ENCODE results near the gene OSBPL1A.

The OSBPL1A gene

GRCh38 chr18:24128700-24129099 lies 268.9 kb downstream of the OSBPL1A start:
- H4K20me1 ChIP-seq (ENCODE audit: insufficient read depth, low read length), result no peaks in the 10 kb centered on the region
- TF ChIP-seq EZH2phosphoT487 (IDR thresholded peaks at IDR 0.05; ENCODE audit: low read depth), result no peak
- TF ChIP-seq CTCF (IDR thresholded peaks at IDR 0.05; ENCODE audit: low read depth, low read length), result no peak
- no peaks in the 10 kb centered on the region for H3K27me3 ChIP-seq (ENCODE audit: low read depth, low read length)
- H3K9me3 ChIP-seq (ENCODE audit: insufficient read depth, low read length), result no peaks in the 10 kb centered on the region
- H3K4me2 ChIP-seq (ENCODE audit: low read length), result no peak overlapping the region
- H3K4me3 ChIP-seq (ENCODE audit: low read length), result no peak overlapping the region
- H3K79me2 ChIP-seq (ENCODE audit: low read length), result no peaks in the 10 kb centered on the region
- H2AFZ ChIP-seq (ENCODE audit: low read depth, low read length), result no peak overlapping the region
- H3K36me3 ChIP-seq (replicated peaks; ENCODE audit: low read depth, low read length), result peaks cover 25% of the 10 kb centered on the region
- no peak overlapping the region for H3K27ac ChIP-seq (ENCODE audit: low read length)
- no peak overlapping the region for H3K9ac ChIP-seq (ENCODE audit: low read length)
- peaks cover 4% of the 10 kb centered on the region; the same call in 1 of the 2 replicates for H3K4me1 ChIP-seq (ENCODE audit: low read length)

- no peak overlapping the region for H3K27ac ChIP-seq (ENCODE audit: low read length)
- no peaks in the 10 kb centered on the region for H3K79me2 ChIP-seq (ENCODE audit: low read length)
- H3K36me3 ChIP-seq (replicated peaks; ENCODE audit: low read depth, low read length), result peaks cover 25% of the 10 kb centered on the region
- no peak overlapping the region for H3K4me2 ChIP-seq (ENCODE audit: low read length)
- no peak overlapping the region for H3K9ac ChIP-seq (ENCODE audit: low read length)
- no peak for TF ChIP-seq CTCF (IDR thresholded peaks at IDR 0.05; ENCODE audit: low read depth, low read length)
- TF ChIP-seq EZH2phosphoT487 (IDR thresholded peaks at IDR 0.05; ENCODE audit: low read depth), result no peak
- no peak overlapping the region for H3K4me3 ChIP-seq (ENCODE audit: low read length)
- H2AFZ ChIP-seq (ENCODE audit: low read depth, low read length), result no peak overlapping the region
- no peaks in the 10 kb centered on the region for H3K27me3 ChIP-seq (ENCODE audit: low read depth, low read length)
- H4K20me1 ChIP-seq (ENCODE audit: insufficient read depth, low read length), result no peaks in the 10 kb centered on the region
- no peaks in the 10 kb centered on the region for H3K9me3 ChIP-seq (ENCODE audit: insufficient read depth, low read length)
- peaks cover 4% of the 10 kb centered on the region; the same call in 1 of the 2 replicates for H3K4me1 ChIP-seq (ENCODE audit: low read length)
Observed at GRCh38 chr18:24127735-24128134, 269.9 kb downstream of the OSBPL1A start.

GRCh38 chr18:24126155-24126961 lies 271.3 kb downstream of the OSBPL1A start:
- no peaks in the 10 kb centered on the region for H3K79me2 ChIP-seq (ENCODE audit: low read length)
- no peaks in the 10 kb centered on the region for H3K9me3 ChIP-seq (ENCODE audit: insufficient read depth, low read length)
- H3K9ac ChIP-seq (ENCODE audit: low read length), result no peak overlapping the region
- no peaks in the 10 kb centered on the region for H3K27me3 ChIP-seq (ENCODE audit: low read depth, low read length)
- H3K27ac ChIP-seq (ENCODE audit: low read length), result no peak overlapping the region
- H3K4me3 ChIP-seq (ENCODE audit: low read length), result no peak overlapping the region
- H3K36me3 ChIP-seq (replicated peaks; ENCODE audit: low read depth, low read length), result peaks cover 30% of the 10 kb centered on the region
- TF ChIP-seq EZH2phosphoT487 (IDR thresholded peaks at IDR 0.05; ENCODE audit: low read depth), result no peak
- TF ChIP-seq CTCF (IDR thresholded peaks at IDR 0.05; ENCODE audit: low read depth, low read length), result no peak
- H3K4me1 ChIP-seq (ENCODE audit: low read length), result peaks cover 4% of the 10 kb centered on the region; the same call in 1 of the 2 replicates
- no peak overlapping the region for H3K4me2 ChIP-seq (ENCODE audit: low read length)
- no peaks in the 10 kb centered on the region for H4K20me1 ChIP-seq (ENCODE audit: insufficient read depth, low read length)
- no peak overlapping the region for H2AFZ ChIP-seq (ENCODE audit: low read depth, low read length)

GRCh38 chr18:24121625-24122024 lies 276.0 kb downstream of the OSBPL1A start:
- no peak for TF ChIP-seq EZH2phosphoT487 (IDR thresholded peaks at IDR 0.05; ENCODE audit: low read depth)
- no peak for TF ChIP-seq CTCF (IDR thresholded peaks at IDR 0.05; ENCODE audit: low read depth, low read length)
- H3K36me3 ChIP-seq (replicated peaks; ENCODE audit: low read depth, low read length), result peaks cover 31% of the 10 kb centered on the region
- H3K4me3 ChIP-seq (ENCODE audit: low read length), result no peak overlapping the region
- no peaks in the 10 kb centered on the region for H3K4me1 ChIP-seq (ENCODE audit: low read length)
- H3K79me2 ChIP-seq (ENCODE audit: low read length), result no peaks in the 10 kb centered on the region
- H3K4me2 ChIP-seq (ENCODE audit: low read length), result no peak overlapping the region
- H3K27ac ChIP-seq (ENCODE audit: low read length), result no peak overlapping the region
- H3K9me3 ChIP-seq (ENCODE audit: insufficient read depth, low read length), result no peaks in the 10 kb centered on the region
- H3K9ac ChIP-seq (ENCODE audit: low read length), result no peak overlapping the region
- H2AFZ ChIP-seq (ENCODE audit: low read depth, low read length), result no peak overlapping the region
- H3K27me3 ChIP-seq (ENCODE audit: low read depth, low read length), result no peaks in the 10 kb centered on the region
- H4K20me1 ChIP-seq (ENCODE audit: insufficient read depth, low read length), result no peaks in the 10 kb centered on the region

All from OCI-LY3 (cell line).